T47D (cell line): ENCODE data around the gene CNPY4.

Experiments used
- DNase-seq, 2 experiments: peaks; one replicate each; pipeline versions ENCODE4 v3.0.0 to v3.0.0-alpha.2; 2011 to 2012; ENCODE audit warnings: low read depth in 1 of 2, low spot score in 1 of 2
- JUND ChIP-seq: IDR thresholded peaks from 2 replicates; pipeline ENCODE4 v1.6.1; 2012; ENCODE audit warnings: low read depth
- in situ Hi-C: cut with HindIII; loops from 2 replicates; pipeline ENCODE4 v1.10.0; 2016; ENCODE audit warnings: low sequenced_read_pairs, low pct_unique_long_range_greater_than_20kb

Gene CNPY4

GRCh38 chr7:100087055-100087750, 32.2 kb upstream of the CNPY4 start:
- in situ Hi-C loops = no loop called here
- no peak for TF ChIP-seq JUND
- no peak for DNase-seq

- DNase-seq = no peak
- no peak for TF ChIP-seq JUND
- in situ Hi-C loops = no loop called here
Measured at GRCh38 chr7:100088095-100088620, 31.3 kb upstream of the CNPY4 start.

- peak; percentile 64 to 79 for DNase-seq
- in situ Hi-C loops = no loop called here
Measured at GRCh38 chr7:100088621-100089457, 30.6 kb upstream of the CNPY4 start, which contains the start of gene COPS6. Gene COPS6 (plus strand): TSS chr7:100088969. CDS start chr7:100088991, 22 bp downstream.

GRCh38 chr7:100089458-100090196, 29.8 kb upstream of the CNPY4 start:
- DNase-seq = no peak
- TF ChIP-seq JUND = no peak
- in situ Hi-C loops = no loop called here

More at GRCh38 chr7:100088621-100089457, 30.6 kb upstream of the CNPY4 start, which contains the start of gene COPS6:
- no peak for TF ChIP-seq JUND

- in situ Hi-C loops = no loop called here
- TF ChIP-seq JUND = no peak
Measured at GRCh38 chr7:100090527-100091410, 28.7 kb upstream of the CNPY4 start.

GRCh38 chr7:100091411-100092181, 27.8 kb upstream of the CNPY4 start:
- TF ChIP-seq JUND = no peak
- in situ Hi-C loops = no loop called here
- no peak for DNase-seq

More at GRCh38 chr7:100090527-100091410, 28.7 kb upstream of the CNPY4 start:
- DNase-seq = no peak

- in situ Hi-C loops = no loop called here
- TF ChIP-seq JUND = no peak
- no peak for DNase-seq
Measured at GRCh38 chr7:100093054-100093453, 26.4 kb upstream of the CNPY4 start.

- no peak for DNase-seq
- in situ Hi-C loops = no loop called here
- no peak for TF ChIP-seq JUND
Measured at GRCh38 chr7:100093498-100093897, 25.9 kb upstream of the CNPY4 start.

- DNase-seq = no peak
- in situ Hi-C loops = no loop called here
- no peak for TF ChIP-seq JUND
Measured at GRCh38 chr7:100093925-100094486, 25.4 kb upstream of the CNPY4 start.

GRCh38 chr7:100095289-100095688, 24.1 kb upstream of the CNPY4 start:
- in situ Hi-C loops = no loop called here
- TF ChIP-seq JUND = no peak
- DNase-seq = no peak

- no peak for DNase-seq
- in situ Hi-C loops = no loop called here
- TF ChIP-seq JUND = no peak
Measured at GRCh38 chr7:100095704-100096103, 23.7 kb upstream of the CNPY4 start.
